Body of pancreas (tissue), 4 donors: Measurements from ENCODE around the gene KYAT1. TPM values are rescaled to one million over a fixed set of nuclear protein-coding genes. Genes with fewer than 3 reads are reported as not detected.

Source experiments
- ATAC-seq: fragments of 150-250 bp; one replicate; pipeline ENCODE4 v1.9.1; 2016
- DNase-seq, 4 donors: peaks; one replicate each; pipeline ENCODE4 v3.0.0-alpha.2; 2019
- H3K27ac ChIP-seq, 4 donors: fragments of 200-600 bp; sonication (generic); 1 replicate in 3 of 4; 2 replicates in 1 of 4; pipeline versions ENCODE4 v1.5.1 to v1.6.1; 2016 to 2019; ENCODE audit warnings: mild to moderate bottlenecking in 1 of 4, mixed read lengths in 1 of 4, moderate library complexity in 1 of 4
- H3K27me3 ChIP-seq, 2 donors: fragments of 200-600 bp; sonication (generic); one replicate each; pipeline ENCODE4 v1.6.0; 2016; ENCODE audit warnings: mild to moderate bottlenecking in 1 of 2
- H3K36me3 ChIP-seq, 2 donors: fragments of 200-600 bp; sonication (generic); replicated peaks in 1 of 2; 2 replicates each; pipeline ENCODE4 v1.5.1; 2016; ENCODE audit warnings: low read depth in 2 of 2; ENCODE audit not compliant: insufficient read depth in 1 of 2
- H3K4me1 ChIP-seq: fragments of 200-600 bp; sonication (generic); one replicate; pipeline ENCODE4 v1.6.0; 2016
- H3K4me3 ChIP-seq, 2 donors: fragments of 200-600 bp; sonication (generic); 1 replicate in 1 of 2; 2 replicates in 1 of 2; pipeline ENCODE4 v1.5.1; 2016 to 2019
- H3K9me3 ChIP-seq, 3 donors: fragments of 200-600 bp; sonication (generic); 1 replicate in 2 of 3; 2 replicates in 1 of 3; pipeline ENCODE4 v1.5.1; 2016
- CTCF ChIP-seq, 7 experiments: fragments of 450-650 bp in 4 of 7; fragments of 200-600 bp in 3 of 7; sonication (generic) in 3 of 7; IDR thresholded peaks; one replicate each; pipeline ENCODE4 v1.5.1; 2016 to 2019; ENCODE audit warnings: antibody characterized with exemption in 7 of 7
- POLR2A ChIP-seq, 3 donors: fragments of 450-650 bp; IDR thresholded peaks; one replicate each; pipeline ENCODE4 v1.6.1; 2016; ENCODE audit warnings: antibody characterized with exemption in 3 of 3, mild to moderate bottlenecking in 2 of 3
- WGBS, 2 donors: methylation state at CpG; one replicate each; pipeline ENCODE4 v1.1.5; 2017; 5-methylcytosine and 5-hydroxymethylcytosine counted together
- intact Hi-C: fragments of 100-400 bp; cut with DNase I; formaldehyde crosslinking; loops from one replicate; pipeline ENCODE4 v1.15.1; 2023
- total RNA-seq, 2 donors: library from RNA; depleted of rRNA; stranded (reverse); fragments of >200 nt; gene quantifications; one replicate each; pipeline ENCODE4 v1.1.0, GENCODE V29; 2016

Gene KYAT1
- total RNA-seq, 2 donors from 2014 or later, result 2.6 to 4.3 TPM

- peak overlapping the region in 2 of 4 donors; percentile 32 to 36 for H3K27ac ChIP-seq
Observed at GRCh38 chr9:128910906-128911305, 29.2 kb upstream of the KYAT1 start.

GRCh38 chr9:128909859-128910258, 28.1 kb upstream of the KYAT1 start:
- no peak for DNase-seq
- Histone ChIP-seq H3K27ac (no peak overlapping the region), H3K27me3 (no peaks in the 10 kb centered on the region), H3K4me3 (no peak overlapping the region), H3K9me3 (no peaks in the 10 kb centered on the region), H3K36me3 (peaks cover 6 to 13% of the 10 kb centered on the region in 2 donors), H3K4me1 (peaks cover 39% of the 10 kb centered on the region)
- no peak for TF ChIP-seq CTCF (IDR thresholded peaks at IDR 0.05)
- no peak for TF ChIP-seq POLR2A (IDR thresholded peaks at IDR 0.05)
- no peak for ATAC-seq
- 75 to 82% methylated on average over 4 of the region's 4 CpGs for WGBS, 2 donors
- intact Hi-C loops, result no loop called here

More at GRCh38 chr9:128910906-128911305, 29.2 kb upstream of the KYAT1 start:
- intact Hi-C loops, result no loop called here
- Histone ChIP-seq H3K36me3 (peaks cover 6 to 13% of the 10 kb centered on the region in 2 donors), H3K4me3 (no peak overlapping the region), H3K9me3 (no peaks in the 10 kb centered on the region), H3K27me3 (no peaks in the 10 kb centered on the region), H3K4me1 (peaks cover 50% of the 10 kb centered on the region)
- ATAC-seq (no peak), DNase-seq (no peak)
- no peak for TF ChIP-seq POLR2A (IDR thresholded peaks at IDR 0.05)
- no peak for TF ChIP-seq CTCF (IDR thresholded peaks at IDR 0.05)
- WGBS, 2 donors, result 86 to 90% methylated on average over 4 to 6 of the region's 6 CpGs

- Histone ChIP-seq H3K27me3 (no peaks in the 10 kb centered on the region), H3K4me3 (no peak overlapping the region), H3K4me1 (peaks cover 24% of the 10 kb centered on the region), H3K36me3 (peaks cover 6 to 13% of the 10 kb centered on the region in 2 donors), H3K27ac (no peak overlapping the region), H3K9me3 (no peaks in the 10 kb centered on the region)
- no peak for DNase-seq
- 91 to 93% methylated on average over 4 to 14 of the region's 24 CpGs for WGBS, 2 donors
- intact Hi-C loops, result no loop called here
- TF ChIP-seq CTCF (IDR thresholded peaks at IDR 0.05), result no peak
- TF ChIP-seq POLR2A (IDR thresholded peaks at IDR 0.05), result no peak
- ATAC-seq, result no peak
Observed at GRCh38 chr9:128908372-128908771, 26.6 kb upstream of the KYAT1 start.

- WGBS, 2 donors, result 17 to 42% methylated on average over 2 of the region's 2 CpGs
- intact Hi-C loops, result no loop called here
- no peaks in the 10 kb centered on the region for H3K27me3 ChIP-seq
- DNase-seq, result no peak
- peaks cover 6 to 13% of the 10 kb centered on the region in 2 donors for H3K36me3 ChIP-seq
- TF ChIP-seq POLR2A (IDR thresholded peaks at IDR 0.05) (no peak), CTCF (IDR thresholded peaks at IDR 0.05) (no peak)
- no peaks in the 10 kb centered on the region for H3K9me3 ChIP-seq
- no peak for ATAC-seq
- H3K4me1 ChIP-seq, result peaks cover 16% of the 10 kb centered on the region
- H3K4me3 ChIP-seq, result no peak overlapping the region
- H3K27ac ChIP-seq, result no peak overlapping the region
Observed at GRCh38 chr9:128906741-128907140, 25.0 kb upstream of the KYAT1 start.

- Histone ChIP-seq H3K27me3 (no peaks in the 10 kb centered on the region), H3K4me1 (peaks cover 8% of the 10 kb centered on the region), H3K4me3 (no peak overlapping the region), H3K36me3 (peaks cover 6 to 13% of the 10 kb centered on the region in 2 donors), H3K27ac (no peak overlapping the region), H3K9me3 (no peaks in the 10 kb centered on the region)
- DNase-seq (no peak), ATAC-seq (no peak)
- TF ChIP-seq CTCF (IDR thresholded peaks at IDR 0.05) (no peak), POLR2A (IDR thresholded peaks at IDR 0.05) (no peak)
- intact Hi-C loops, result no loop called here
- WGBS, 2 donors, result 86 to 94% methylated on average over 7 of the region's 7 CpGs
Observed at GRCh38 chr9:128905964-128906363, 24.2 kb upstream of the KYAT1 start.
